T-cell (primary cell): Measurements from ENCODE around the gene AAR2. TPM values are rescaled to one million over a fixed set of nuclear protein-coding genes. Genes with fewer than 3 reads are reported as not detected.
A peak's percentile ranks its signal among the peaks of the same experiment; 100 is the strongest.

Experiments
- ATAC-seq, 4 experiments: fragments of 200-7000 bp in 3 of 4; fragments of 150-1000 bp in 1 of 4; cut with Tn5 transposase; replicated peaks in 1 of 4; 1 replicate in 3 of 4; 2 replicates in 1 of 4; pipeline ENCODE4 v1.10.0; 2021; ENCODE audit warnings: moderate library complexity in 3 of 4, mild to moderate bottlenecking in 2 of 4, moderate number of reproducible peaks in 1 of 4
- CTCF ChIA-PET, 2 donors: fragments of 300-600 bp; sonication (Branson Sonifier 250); formaldehyde crosslinking; loops; one replicate each; lab custom pipeline; 2022; ENCODE audit warnings: antibody characterized with exemption in 2 of 2; lab: Charles Lee
- POLR2A ChIA-PET, 2 donors: fragments of 300-600 bp; sonication (Branson Sonifier 250); formaldehyde crosslinking; loops; one replicate each; lab custom pipeline; 2022; ENCODE audit warnings: antibody characterized with exemption in 2 of 2; lab: Charles Lee
- DNase-seq, 35 experiments: peaks; one replicate each; pipeline versions ENCODE4 v3.0.0 to v3.0.0-alpha.2; 2013 to 2023
- H3K27ac ChIP-seq: one replicate; pipeline ENCODE4 v1.5.1; 2013; ENCODE audit warnings: low read length
- H3K27me3 ChIP-seq, 2 experiments: replicated peaks in 1 of 2; 1 replicate in 1 of 2; 2 replicates in 1 of 2; pipeline versions ENCODE4 v1.6.1 to v1.7.0; 2013; ENCODE audit warnings: low read length in 1 of 2, mixed read lengths in 1 of 2; ENCODE audit not compliant: control insufficient read depth in 2 of 2, insufficient read depth in 2 of 2; ENCODE audit errors: extremely low read depth in 1 of 2
- H3K36me3 ChIP-seq, 2 donors: 1 replicate in 1 of 2; 2 replicates in 1 of 2; pipeline versions ENCODE4 v1.6.1 to v1.7.0; 2013; ENCODE audit warnings: low read length in 1 of 2; ENCODE audit not compliant: control insufficient read depth in 2 of 2, insufficient read depth in 1 of 2; ENCODE audit errors: extremely low read depth in 1 of 2
- H3K4me1 ChIP-seq, 2 experiments: 1 replicate in 1 of 2; 2 replicates in 1 of 2; pipeline versions ENCODE4 v1.6.1 to v1.7.0; 2013; ENCODE audit warnings: low read length in 2 of 2, mixed read lengths in 1 of 2; ENCODE audit not compliant: insufficient read depth in 2 of 2, control insufficient read depth in 1 of 2; ENCODE audit errors: extremely low read depth in 1 of 2
- H3K4me3 ChIP-seq, 2 donors: 1 replicate in 1 of 2; 2 replicates in 1 of 2; pipeline versions ENCODE4 v1.5.1 to v1.7.0; 2013; ENCODE audit warnings: mild to moderate bottlenecking in 2 of 2, low read length in 1 of 2, moderate library complexity in 1 of 2; ENCODE audit not compliant: control insufficient read depth in 1 of 2; ENCODE audit errors: extremely low read depth in 1 of 2
- H3K9me3 ChIP-seq: 2 replicates; pipeline ENCODE4 v1.7.0; 2013
- H3K27ac Mint-ChIP-seq, 2 donors: one replicate each; pipeline ENCODE4 v1.8.0; 2020 to 2021; ENCODE audit warnings: mild to moderate bottlenecking in 2 of 2, mixed read lengths in 2 of 2
- H3K27me3 Mint-ChIP-seq, 2 donors: one replicate each; pipeline ENCODE4 v1.8.0; 2021 to 2022; ENCODE audit warnings: mixed read lengths in 2 of 2
- H3K36me3 Mint-ChIP-seq: one replicate; pipeline ENCODE4 v1.8.0; 2021; ENCODE audit warnings: mixed read lengths
- H3K4me1 Mint-ChIP-seq, 3 donors: one replicate each; pipeline ENCODE4 v1.8.0; 2020 to 2022; ENCODE audit warnings: mixed read lengths in 3 of 3, mild to moderate bottlenecking in 1 of 3
- H3K4me3 Mint-ChIP-seq, 3 donors: one replicate each; pipeline ENCODE4 v1.8.0; 2020 to 2022; ENCODE audit warnings: mild to moderate bottlenecking in 3 of 3, mixed read lengths in 3 of 3, moderate library complexity in 3 of 3
- H3K9me3 Mint-ChIP-seq, 3 donors: one replicate each; pipeline ENCODE4 v1.8.0; 2020 to 2022; ENCODE audit warnings: mixed read lengths in 3 of 3
- WGBS: methylation state at CpG from one replicate; pipeline ENCODE4 v1.1.5; 2013; ENCODE audit warnings: missing lambda C conversion rate; ENCODE audit not compliant: insufficient coverage; 5-methylcytosine and 5-hydroxymethylcytosine counted together
- total RNA-seq, 35 experiments: library from RNA in 6 of 35; stranded (reverse) in 6 of 35; fragments of 120-200 nt in 1 of 35; gene quantifications; one replicate each; pipeline versions ENCODE4 v1.2.1 to v1.2.4 and lab custom pipeline; 2013 to 2026

The AAR2 gene, protein sequence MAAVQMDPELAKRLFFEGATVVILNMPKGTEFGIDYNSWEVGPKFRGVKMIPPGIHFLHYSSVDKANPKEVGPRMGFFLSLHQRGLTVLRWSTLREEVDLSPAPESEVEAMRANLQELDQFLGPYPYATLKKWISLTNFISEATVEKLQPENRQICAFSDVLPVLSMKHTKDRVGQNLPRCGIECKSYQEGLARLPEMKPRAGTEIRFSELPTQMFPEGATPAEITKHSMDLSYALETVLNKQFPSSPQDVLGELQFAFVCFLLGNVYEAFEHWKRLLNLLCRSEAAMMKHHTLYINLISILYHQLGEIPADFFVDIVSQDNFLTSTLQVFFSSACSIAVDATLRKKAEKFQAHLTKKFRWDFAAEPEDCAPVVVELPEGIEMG
- total RNA-seq (10 to 100 TPM; 17.7 to 24.1 (median 23.3) TPM), total RNA-seq (lab: John Stamatoyannopoulos, UW) (30.9 to 98.3 (median 48.4) reads per million in 29 experiments)
- total RNA-seq (2013): 21.3 TPM

DNA sequence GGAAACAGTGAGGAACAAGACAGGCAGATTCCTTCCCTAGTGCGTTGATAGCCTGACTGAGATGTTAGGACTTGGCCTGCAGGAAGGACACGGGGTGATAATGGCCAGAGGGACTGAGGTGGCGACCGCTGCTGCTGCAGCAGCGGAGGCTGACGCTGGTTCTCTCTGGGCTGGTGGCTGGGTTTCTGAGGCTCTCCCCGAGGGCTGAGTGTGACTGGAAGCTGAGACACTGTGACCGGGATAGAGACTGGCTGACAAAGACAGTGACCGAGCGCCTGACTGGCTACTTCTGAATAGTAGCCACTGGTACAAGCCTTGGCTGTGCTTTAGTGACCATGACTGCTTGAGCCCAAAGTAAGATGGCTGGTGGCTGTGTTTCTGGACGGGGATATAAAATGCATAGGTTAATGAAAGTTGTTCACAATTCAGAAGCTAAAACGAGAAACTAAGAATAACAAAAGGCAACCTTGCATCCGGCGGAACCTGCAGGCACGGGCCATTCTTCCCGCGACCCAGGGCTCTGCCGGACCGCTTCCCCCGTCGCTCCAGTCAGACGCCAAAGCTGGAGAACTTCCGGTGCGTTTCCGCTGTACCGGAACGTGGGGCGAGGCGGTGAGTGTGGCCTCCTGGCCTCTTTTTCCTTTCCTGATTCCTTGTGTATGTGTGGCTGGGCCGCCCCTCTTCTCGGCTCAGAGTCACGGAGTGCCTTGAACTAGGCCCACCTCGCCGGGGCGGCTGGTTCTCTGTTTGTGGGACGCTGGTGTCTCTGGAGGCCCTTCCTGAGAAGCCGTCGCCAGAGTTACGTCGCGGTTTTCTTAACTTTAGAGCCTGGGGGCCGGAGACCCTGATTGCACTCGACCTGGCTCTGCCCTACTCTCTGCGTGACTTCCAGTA, at the start of gene AAR2:
Gene AAR2 (plus strand): TSS at position 587 of the 894 bp plus-strand sequence. CDS start 3,391 bp downstream, outside the sequence.
- H3K27me3 Mint-ChIP-seq: peaks cover 0 to 11% of the 10 kb centered on the region in 2 donors
- 22% methylated on average over 39 of the region's 44 CpGs for WGBS
- peak within 1 kb of the TSS; percentile 63 for H3K27ac ChIP-seq
- ChIA-PET CTCF (no interaction called here), POLR2A (no interaction called here)
- peak within 1 kb of the TSS; percentile 85 to 98 for H3K4me3 ChIP-seq
- H3K9me3 ChIP-seq: no peaks in the 10 kb centered on the region
- peaks cover 39 to 51% (median 47%) of the 10 kb centered on the region in 3 donors for H3K4me1 Mint-ChIP-seq
- no peaks in the 10 kb centered on the region for H3K27me3 ChIP-seq
- peak within 1 kb of the TSS; percentile 89 to 97 (median 95) for H3K4me3 Mint-ChIP-seq
- peak; percentile 95 to 98 (median 98) for ATAC-seq
- H3K36me3 Mint-ChIP-seq: peaks cover 12% of the 10 kb centered on the region
- peaks cover 7 to 32% of the 10 kb centered on the region in 2 experiments for H3K4me1 ChIP-seq
- peak within 1 kb of the TSS; percentile 90 to 95 for H3K27ac Mint-ChIP-seq
- H3K36me3 ChIP-seq: peaks cover 4 to 23% of the 10 kb centered on the region in 2 donors
- H3K9me3 Mint-ChIP-seq: no peaks in the 10 kb centered on the region
- peak; percentile 50 to 83 (median 74) for DNase-seq

GRCh38 chr20:36193977-36194712, 42.1 kb upstream of the AAR2 start:
- no peaks in the 10 kb centered on the region for H3K9me3 Mint-ChIP-seq
- ATAC-seq: no peak
- H3K9me3 ChIP-seq: no peaks in the 10 kb centered on the region
- H3K36me3 Mint-ChIP-seq: no peaks in the 10 kb centered on the region
- no peak overlapping the region for H3K27ac ChIP-seq
- no peaks in the 10 kb centered on the region for H3K4me1 ChIP-seq
- WGBS: 95% methylated on average over 7 of the region's 10 CpGs
- H3K27ac Mint-ChIP-seq: no peak overlapping the region
- peaks cover 13 to 15% of the 10 kb centered on the region in 2 donors for H3K27me3 Mint-ChIP-seq
- DNase-seq: no peak
- H3K4me3 Mint-ChIP-seq: no peak overlapping the region
- no peaks in the 10 kb centered on the region for H3K4me1 Mint-ChIP-seq
- H3K27me3 ChIP-seq: peaks cover 0 to 29% of the 10 kb centered on the region in 2 experiments
- ChIA-PET POLR2A (no interaction called here), CTCF (interaction anchor here in 1 of 2 donors (1.4 kb wide), 1 partner anchor 8 kb away, joined by 5 read pairs; no protein-coding TSS in a partner anchor)
- no peak overlapping the region for H3K4me3 ChIP-seq
- no peaks in the 10 kb centered on the region for H3K36me3 ChIP-seq

GRCh38 chr20:36196676-36197075, 39.6 kb upstream of the AAR2 start:
- Histone ChIP-seq H3K27me3 (peaks cover 0 to 23% of the 10 kb centered on the region in 2 experiments), H3K36me3 (no peaks in the 10 kb centered on the region), H3K27ac (no peak overlapping the region), H3K4me1 (peaks cover 0 to 2% of the 10 kb centered on the region in 2 experiments), H3K9me3 (no peaks in the 10 kb centered on the region), H3K4me3 (no peak overlapping the region)
- ATAC-seq (no peak), DNase-seq (no peak)
- WGBS: 53% methylated on average over 2 of the region's 2 CpGs
- H3K36me3 Mint-ChIP-seq: no peaks in the 10 kb centered on the region
- no peaks in the 10 kb centered on the region for H3K9me3 Mint-ChIP-seq
- peaks cover 15 to 16% of the 10 kb centered on the region in 2 donors for H3K27me3 Mint-ChIP-seq
- CTCF ChIA-PET: interaction anchor here in 1 of 2 donors (0.7 kb wide), 1 partner anchor 62 kb away, joined by 3 read pairs; no protein-coding TSS in a partner anchor
- POLR2A ChIA-PET: no interaction called here
- H3K4me1 Mint-ChIP-seq: peaks cover 0 to 7% (median 0%) of the 10 kb centered on the region in 3 donors
- no peak overlapping the region for H3K27ac Mint-ChIP-seq
- H3K4me3 Mint-ChIP-seq: no peak overlapping the region

- Histone ChIP-seq H3K4me3 (no peak overlapping the region), H3K4me1 (peaks cover 0 to 2% of the 10 kb centered on the region in 2 experiments), H3K9me3 (no peaks in the 10 kb centered on the region), H3K36me3 (no peaks in the 10 kb centered on the region), H3K27me3 (peaks cover 0 to 25% of the 10 kb centered on the region in 2 experiments), H3K27ac (no peak overlapping the region)
- no peak overlapping the region for H3K27ac Mint-ChIP-seq
- WGBS: 60% methylated on average over 1 of the region's 2 CpGs
- DNase-seq (no peak), ATAC-seq (no peak)
- H3K27me3 Mint-ChIP-seq: peaks cover 15 to 16% of the 10 kb centered on the region in 2 donors
- H3K9me3 Mint-ChIP-seq: no peaks in the 10 kb centered on the region
- ChIA-PET POLR2A (no interaction called here), CTCF (interaction anchor here in 1 of 2 donors (1.0 kb wide), 1 partner anchor 173 kb away, joined by 4 read pairs; no protein-coding TSS in a partner anchor)
- H3K36me3 Mint-ChIP-seq: no peaks in the 10 kb centered on the region
- H3K4me3 Mint-ChIP-seq: no peak overlapping the region
- peaks cover 0 to 7% (median 0%) of the 10 kb centered on the region in 3 donors for H3K4me1 Mint-ChIP-seq
Observed at GRCh38 chr20:36197271-36197670, 39.0 kb upstream of the AAR2 start.

- peaks cover 0 to 28% of the 10 kb centered on the region in 2 experiments for H3K27me3 ChIP-seq
- CTCF ChIA-PET: interaction anchor here in 1 of 2 donors (0.6 to 1.8 kb wide), 3 partner anchors 70 to 1559 kb away, joined by 3 to 10 read pairs (median 3); no protein-coding TSS in a partner anchor
Observed at GRCh38 chr20:36199345-36200257, 36.7 kb upstream of the AAR2 start.

More at GRCh38 chr20:36199345-36200257, 36.7 kb upstream of the AAR2 start:
- H3K4me3 ChIP-seq: no peak overlapping the region
- no peak overlapping the region for H3K27ac ChIP-seq
- Mint-ChIP-seq H3K27me3 (peaks cover 14 to 20% of the 10 kb centered on the region in 2 donors), H3K27ac (no peak overlapping the region), H3K4me3 (no peak overlapping the region), H3K4me1 (peaks cover 4 to 13% (median 5%) of the 10 kb centered on the region in 3 donors), H3K9me3 (no peaks in the 10 kb centered on the region), H3K36me3 (no peaks in the 10 kb centered on the region)
- H3K9me3 ChIP-seq: no peaks in the 10 kb centered on the region
- no peaks in the 10 kb centered on the region for H3K36me3 ChIP-seq
- POLR2A ChIA-PET: no interaction called here
- DNase-seq (peak; percentile 17 to 81 (median 58)), ATAC-seq (peak; percentile 72 to 76 (median 72))
- WGBS: 55% methylated on average over 2 of the region's 6 CpGs
- H3K4me1 ChIP-seq: peaks cover 0 to 9% of the 10 kb centered on the region in 2 experiments
